HK-2 (cell line): Measurements from ENCODE around the gene PKP1.

ENCODE experiments used
- DNase-seq: peaks from one replicate; pipeline ENCODE4 v3.0.0-alpha.2; 2018; ENCODE audit not compliant: unreplicated experiment

PKP1 gene

DNA sequence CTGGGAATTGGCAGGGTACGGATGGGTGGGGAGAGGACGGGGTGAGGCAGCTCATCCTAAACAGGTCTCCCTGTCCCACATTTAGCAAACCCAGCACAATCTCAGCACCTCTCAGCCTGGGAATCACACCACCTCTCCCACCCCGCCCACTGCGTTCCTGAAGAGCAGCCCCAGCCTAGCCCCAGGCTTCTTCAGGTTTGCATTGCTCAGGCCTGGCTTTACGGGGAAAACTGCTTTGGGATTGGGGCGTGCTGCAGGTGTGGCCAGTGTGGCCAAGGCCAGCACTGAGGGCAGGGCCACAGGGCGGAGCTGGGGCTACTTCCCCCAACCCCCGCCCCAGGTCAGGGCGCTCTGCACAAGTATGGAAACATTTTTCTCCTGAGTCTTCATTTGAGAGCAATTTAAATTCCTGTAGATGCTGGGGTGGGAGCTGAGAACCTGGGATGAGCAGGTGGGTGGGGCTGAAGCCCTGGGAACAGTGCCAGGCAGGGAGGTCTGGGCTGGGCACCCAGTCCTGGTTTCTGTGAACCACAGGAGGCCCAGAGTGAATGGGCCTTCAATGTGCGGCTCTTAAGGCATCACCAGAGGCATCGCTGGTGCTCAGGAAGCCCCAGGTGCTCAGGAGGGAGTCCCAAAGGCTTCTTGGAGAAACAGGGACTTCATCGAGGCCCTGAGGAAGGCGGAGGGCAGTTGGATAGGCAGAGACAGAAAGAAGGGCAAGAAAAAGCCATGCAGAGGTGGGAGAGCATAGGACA is 70.1 kb downstream of the PKP1 start:
- DNase-seq: no peak

DNA sequence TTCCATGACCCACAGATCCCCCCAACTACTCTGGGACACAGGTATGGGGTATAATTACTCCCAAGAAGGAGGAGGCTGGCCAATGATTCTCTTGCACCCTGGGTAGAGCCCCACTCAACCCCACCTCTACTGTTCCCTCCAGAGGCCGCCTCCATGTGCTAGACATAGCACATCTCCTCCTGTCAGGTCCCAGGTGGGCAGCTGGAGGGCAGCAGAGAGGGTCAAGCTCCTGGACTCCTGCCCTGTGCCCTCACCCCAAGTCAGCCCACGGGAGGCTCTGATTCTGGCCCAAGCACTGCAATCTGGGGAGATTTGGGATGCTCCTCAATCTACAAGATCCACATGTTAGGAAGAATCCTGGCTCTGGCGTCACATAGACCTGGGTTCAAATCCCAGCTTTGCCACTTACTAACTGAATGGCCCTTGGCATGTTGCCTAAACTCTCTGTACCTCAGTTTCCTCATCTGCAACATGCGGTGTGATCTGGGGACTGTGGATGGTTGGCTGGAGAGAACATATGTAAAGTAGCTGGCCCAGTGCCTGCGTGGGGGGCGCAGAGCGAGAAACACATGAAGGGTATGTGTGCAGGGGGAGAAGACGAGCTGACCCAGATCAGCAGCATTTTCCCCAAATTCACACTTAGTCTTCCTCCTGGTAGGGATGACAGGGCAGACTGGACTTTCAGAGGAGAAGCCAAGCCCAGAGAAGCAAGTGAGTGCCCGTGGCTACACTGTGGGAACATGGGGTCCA is 71.0 kb downstream of the PKP1 start:
- DNase-seq: no peak

DNA sequence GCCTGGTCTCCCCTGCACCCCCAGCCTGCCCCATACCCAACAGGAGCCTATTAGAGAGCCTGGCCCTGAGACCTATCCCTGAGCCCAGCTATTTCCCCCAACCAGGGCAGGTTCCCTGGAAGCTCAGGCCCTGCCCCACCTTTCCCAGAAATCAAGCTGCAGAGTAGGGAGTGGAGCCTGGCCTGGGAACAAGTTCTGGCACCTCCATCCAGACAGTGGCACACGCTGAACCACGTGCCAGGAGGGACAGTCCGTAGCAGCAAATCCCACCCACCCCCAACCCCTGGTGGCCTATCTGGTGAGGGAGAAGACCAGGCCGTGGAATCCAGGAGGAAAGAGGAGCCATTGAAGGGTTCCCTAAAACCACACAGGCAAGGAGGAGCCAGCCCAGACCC is 71.6 kb downstream of the PKP1 start:
- no peak for DNase-seq

DNA sequence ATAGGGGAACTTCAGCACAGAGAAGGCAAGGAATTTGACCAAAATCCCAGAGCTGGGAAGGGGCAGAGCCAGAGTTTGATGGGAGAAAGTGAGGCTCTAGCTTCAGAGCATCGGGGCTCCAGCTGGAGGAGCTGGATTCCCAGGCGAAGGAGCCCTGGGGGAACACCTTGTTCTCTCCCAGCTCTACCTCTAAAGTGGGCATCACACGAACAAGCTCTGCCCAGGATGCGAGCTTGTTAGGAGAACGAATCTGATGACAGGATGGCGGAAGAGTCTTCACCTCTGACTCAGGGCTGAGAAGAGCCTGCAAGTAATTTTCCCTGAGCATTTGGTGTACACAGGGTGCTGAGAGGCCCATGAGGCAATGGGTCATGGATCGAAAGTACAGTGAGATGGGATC is 72.2 kb downstream of the PKP1 start:
- no peak for DNase-seq

DNA sequence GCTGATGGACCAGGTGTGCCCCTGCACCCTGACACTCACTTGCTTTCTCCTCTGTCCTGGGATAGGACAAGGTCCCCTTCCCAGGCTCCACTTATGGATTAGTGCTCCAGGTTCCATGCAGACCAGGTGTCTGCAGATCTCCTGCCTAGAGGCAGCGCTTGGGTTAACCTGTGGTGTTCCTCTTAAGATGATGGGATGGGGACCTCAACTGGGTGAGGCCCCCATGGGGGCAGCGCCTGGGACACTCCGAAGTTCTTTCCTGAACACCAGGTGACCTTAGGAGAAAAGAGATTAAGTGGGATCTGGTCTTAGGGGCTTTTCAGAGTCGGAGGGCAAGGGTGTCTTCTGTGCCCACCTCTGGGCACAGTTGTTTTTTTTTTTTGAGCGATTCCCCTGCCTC is 72.9 kb downstream of the PKP1 start:
- DNase-seq: no peak

DNA sequence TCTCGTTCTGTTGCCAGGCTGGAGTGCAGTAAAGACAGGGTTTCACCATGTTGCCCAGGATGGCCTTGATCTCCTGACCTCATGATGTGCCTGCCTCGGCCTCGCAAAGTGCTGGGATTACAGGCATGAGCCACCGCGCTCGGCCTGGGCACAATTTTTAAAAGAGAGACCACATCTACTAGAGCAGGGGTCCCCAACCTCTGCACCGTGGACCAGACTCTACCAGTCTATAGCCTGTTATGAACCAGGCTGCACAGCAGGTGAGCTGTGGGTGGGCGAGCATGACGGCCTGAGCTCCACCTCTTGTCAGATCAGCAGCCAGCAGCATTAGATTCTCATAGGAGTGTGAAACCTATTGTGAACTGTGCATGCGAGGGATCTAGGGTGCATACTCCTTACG is 73.4 kb downstream of the PKP1 start:
- no peak for DNase-seq

DNA sequence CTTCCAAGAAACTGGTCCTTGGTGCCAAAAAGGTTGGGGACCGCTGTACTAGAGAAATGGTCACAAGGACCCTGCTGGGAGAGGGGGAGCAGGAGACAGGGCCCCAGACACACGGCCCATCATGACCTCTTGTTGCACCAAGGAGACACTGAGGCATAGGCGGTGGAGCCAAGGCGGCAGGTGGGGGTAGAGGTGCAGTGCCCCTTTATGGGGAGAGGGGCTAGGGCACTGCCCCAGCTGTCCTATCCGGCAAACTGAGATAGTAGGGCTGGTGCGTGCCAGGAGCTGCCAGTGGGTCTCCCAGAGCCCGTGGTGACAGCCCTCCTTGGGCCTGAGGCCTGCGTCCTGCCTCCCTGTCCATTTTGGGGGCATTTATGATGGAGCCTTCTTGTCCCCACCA is 73.9 kb downstream of the PKP1 start:
- DNase-seq: no peak

DNA sequence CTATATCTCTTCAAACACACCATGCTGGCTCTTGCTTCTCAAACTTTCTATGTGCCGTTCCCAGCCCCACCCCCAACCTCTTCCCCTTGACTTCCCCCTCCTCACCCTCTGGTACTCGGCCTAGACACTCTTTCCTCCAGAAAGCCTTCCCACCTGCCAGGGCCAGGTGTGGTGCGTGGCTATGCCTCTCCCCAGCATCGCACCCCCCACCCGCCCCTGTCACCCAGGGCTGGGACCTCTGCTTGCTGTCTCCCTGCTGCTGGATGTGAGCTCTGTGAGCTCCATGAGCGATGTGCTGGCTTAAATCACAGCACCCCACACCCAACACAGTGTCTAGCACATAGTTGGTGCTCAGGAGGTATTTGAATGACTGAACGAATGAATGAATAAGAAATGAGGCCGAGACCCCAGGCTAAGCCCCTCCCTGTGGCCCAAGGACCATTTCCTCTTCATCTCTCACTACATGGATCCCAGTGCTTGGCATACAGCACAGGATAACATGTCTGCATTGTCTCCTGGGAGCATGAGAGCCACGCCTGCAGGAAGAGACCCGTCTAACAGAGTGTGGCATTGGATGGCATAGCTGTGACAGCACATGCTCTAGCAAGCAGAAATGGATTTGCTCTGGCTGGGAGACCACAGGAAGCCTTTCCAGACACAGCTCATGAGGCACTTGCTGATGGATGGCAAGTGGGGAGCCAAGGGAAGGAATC is 74.5 kb downstream of the PKP1 start:
- DNase-seq: no peak

DNA sequence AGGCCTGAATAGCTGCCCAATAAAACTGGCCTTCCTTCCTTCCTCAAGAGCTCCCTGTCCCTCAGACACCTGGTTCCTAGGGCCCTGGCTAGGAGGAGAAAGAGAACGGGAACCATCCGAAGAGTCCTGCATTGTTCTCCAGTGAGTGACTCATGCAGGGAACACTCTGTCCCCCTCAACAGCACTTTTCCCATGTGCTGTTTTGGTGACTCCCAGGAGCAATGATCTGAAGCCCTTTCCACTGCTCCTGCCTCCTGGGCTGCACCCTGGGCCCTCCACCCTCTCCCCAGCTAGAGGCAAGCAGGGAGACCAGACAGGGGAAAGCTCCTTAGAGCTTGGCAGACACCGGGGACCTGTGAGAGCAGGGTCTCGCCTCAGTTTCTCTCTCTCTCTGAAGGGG is 75.3 kb downstream of the PKP1 start:
- DNase-seq: no peak

DNA sequence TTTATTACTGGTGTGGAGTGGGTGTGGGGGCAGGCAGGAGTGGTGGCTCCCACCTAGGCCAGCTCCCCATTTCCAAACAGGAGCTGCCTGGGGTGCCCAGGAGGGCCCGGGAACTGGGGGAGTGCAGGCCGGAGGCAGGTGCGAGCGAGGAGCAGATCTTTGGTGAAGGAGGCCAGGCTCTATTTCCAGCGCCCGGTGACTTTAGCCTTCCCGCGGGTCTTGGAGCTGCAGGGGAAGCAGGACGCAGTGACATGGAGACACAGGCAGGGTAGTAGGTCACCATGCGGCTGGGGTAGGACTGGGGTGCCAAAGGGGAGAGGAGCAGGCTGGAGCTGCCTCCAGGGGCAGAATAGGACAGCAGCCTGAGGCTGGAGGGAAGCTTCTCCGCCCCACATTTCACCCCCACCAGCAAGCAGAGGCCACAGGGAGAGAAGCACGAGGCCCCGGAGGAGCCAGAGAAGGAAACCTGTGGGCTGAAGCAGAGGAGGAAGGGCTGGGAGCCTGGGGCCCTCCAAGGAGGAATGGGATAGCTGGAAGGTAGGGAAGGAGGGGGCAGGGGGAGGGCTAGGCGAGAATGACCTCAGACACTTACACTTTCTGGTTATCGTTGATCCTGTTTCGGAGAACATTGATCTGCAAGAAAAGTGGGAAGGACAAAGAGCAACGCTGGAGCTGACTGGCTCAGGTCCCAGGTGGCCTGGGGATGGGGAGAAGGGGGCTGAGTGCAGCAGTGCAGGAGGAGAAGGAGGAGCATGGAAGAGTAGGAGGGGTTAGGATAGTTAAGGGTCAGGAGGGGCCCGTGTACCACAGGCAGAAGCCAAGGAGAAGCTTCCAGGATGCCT is 75.9 kb downstream of the PKP1 start:
- no peak for DNase-seq

DNA sequence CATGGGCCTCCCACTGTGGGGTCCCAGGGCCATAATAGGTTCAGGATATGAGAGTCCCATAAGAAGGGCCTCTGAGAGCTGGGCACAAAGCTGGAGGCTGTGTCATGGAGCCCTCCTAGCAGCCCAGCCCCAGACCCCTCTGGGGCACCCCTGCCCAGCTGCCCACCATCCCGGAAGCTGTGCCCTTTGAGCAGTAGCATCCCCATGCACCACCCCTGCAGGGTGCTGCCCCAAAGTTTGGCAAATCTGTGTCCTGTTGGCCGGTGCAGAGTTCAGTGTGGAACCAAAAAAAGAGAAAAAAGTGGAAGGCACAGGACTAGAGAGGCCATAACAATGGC is 76.5 kb downstream of the PKP1 start:
- DNase-seq: no peak

DNA sequence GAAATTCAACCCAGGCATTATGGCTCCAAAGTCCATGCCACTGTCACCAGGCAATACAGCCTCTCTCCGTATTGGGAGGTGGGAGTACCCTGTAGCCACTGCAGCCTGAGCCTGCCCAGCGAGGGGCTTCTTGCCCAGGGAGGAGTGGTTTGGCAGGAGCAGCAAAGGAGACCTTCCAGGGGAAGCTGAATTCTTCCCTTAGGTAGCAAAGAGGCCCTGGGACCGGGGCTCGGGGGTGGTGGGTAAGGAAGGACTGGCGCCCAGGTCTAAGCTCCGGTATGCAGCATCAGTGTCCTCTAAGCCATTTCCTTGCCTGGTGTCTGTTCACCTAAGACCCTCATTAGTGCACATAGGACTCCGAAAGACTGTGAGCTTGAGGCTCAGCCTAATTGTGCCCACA is 77.2 kb downstream of the PKP1 start:
- no peak for DNase-seq

DNA sequence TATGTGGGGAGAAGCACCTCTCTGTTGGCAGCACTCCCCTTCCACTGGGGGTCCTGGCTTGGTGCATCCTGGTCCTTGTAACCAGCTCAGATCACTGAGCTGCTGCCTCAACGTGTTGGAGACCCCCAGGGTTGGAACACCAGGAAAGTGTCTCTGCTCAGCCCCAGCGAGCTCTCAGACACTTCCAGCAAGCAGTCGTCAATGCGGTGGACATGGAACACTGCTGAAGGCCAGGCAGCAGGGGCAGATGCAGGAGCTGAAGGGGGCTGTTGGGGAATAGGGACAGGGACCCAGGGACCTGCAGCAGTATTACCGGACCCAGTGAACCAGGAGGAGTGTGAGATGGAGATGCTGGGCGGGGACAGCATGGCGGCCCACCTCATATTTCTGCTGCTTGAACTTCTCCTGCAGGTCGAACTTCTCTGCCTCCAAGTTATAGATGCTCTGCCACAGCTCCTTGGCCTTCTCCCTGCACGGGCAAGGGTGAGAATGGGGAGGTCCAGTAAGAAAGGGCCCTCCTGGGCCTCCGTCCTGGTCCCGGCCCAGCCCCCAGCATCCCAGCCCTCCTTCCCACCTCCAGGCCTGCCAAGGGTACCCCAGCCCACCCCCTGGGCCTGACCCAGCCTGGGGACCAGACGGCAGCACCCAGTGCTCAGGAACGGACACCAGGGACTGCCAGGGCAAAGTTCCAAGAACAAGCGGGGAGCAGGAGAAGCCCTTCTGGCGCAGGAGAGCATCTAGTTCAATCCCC is 77.8 kb downstream of the PKP1 start:
- no peak for DNase-seq

DNA sequence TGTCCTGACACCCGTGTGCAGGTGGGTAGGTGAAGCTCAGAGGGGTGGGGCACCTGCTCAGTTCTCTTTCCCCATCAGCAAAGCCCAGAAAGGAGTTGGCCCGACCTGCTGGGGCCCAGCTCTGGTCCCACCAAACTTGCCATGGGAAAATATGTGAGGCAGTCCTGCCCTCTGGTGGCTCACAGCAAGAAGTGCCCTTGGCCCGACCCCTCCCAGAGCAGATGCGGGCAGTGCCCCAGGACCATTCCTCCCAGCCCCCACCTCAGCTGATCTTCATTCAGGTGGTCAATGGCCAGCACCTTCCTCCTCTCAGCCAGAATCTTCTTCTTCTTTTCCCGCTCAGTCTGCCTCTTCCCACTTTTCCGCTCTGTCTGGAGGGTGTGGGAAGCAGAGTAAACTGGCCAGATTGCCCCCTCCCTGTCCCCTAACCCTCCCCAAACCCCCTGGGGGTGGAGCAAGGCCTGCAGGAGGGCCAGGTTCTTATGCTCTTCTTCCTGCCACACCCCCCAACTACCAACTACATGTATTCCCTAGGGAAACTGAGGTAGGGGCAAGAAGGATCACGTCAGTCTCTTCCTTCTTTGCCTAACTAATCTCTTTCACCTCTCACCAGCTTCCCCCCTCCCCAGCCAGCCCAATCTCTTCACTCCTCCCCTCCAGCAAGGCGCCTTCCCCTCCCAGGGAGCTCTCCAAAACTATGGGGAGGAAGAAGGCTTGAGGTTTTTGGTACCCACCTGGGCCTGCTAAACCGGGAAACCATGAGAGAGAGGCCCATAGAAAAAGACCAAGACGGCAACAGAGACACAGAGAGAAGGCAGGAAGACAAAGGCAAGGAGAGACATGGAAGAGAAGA is 78.6 kb downstream of the PKP1 start:
- peak; percentile 57 for DNase-seq

DNA sequence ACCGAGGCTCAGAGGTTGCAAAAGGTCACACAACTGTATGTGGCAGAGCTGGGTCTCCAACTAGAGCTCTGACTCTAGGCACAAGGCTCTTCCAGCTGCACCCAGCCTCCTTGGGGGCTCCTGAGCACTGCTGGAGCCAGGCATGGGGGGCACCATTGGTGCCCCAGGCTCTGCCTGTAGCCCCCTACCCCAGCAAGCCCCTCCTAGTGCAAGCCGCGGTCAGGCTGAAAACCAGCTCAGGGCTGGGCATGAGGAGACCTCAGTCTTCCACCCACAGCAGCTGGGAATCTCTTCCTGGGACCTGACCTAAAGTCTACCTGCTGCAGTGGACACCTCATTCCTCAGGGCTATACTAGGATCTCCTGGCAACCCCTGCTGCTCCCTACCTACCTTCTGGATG is 79.6 kb downstream of the PKP1 start:
- no peak for DNase-seq

DNA sequence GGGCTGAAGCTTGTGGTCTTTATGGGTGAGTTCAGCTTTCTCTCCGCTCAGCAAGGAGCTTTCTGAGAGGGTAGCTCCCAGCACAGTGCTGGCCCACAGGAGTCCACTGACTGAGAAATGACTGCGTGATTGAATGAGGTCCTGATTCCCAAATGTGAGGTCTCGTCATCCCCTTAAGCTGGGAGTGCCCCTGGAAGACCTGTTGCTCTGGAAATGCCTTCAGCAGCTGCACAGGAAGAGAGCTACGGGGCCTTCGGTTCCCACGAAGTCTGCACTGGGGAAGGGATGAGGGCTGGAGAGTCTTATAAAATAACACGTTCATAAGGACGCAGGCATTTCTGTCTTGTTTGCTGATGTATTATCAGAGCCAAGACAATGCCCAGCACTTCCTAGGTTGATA is 80.2 kb downstream of the PKP1 start:
- no peak for DNase-seq

DNA sequence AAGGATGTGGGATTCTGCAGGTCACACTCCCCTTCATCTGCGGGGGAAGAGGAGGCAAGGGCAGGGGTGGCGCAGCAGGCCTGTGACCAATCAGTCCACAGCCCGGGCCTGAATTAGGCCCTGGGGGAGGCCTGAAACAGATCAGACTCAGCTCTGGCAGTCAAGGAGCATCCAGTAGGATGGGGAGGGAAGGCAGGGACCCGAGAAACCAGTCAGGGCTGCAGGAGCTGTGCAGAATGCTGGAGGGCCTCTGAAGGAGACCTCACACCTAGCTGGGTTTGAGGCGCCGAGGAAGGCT is 81.5 kb downstream of the PKP1 start:
- DNase-seq: no peak

DNA sequence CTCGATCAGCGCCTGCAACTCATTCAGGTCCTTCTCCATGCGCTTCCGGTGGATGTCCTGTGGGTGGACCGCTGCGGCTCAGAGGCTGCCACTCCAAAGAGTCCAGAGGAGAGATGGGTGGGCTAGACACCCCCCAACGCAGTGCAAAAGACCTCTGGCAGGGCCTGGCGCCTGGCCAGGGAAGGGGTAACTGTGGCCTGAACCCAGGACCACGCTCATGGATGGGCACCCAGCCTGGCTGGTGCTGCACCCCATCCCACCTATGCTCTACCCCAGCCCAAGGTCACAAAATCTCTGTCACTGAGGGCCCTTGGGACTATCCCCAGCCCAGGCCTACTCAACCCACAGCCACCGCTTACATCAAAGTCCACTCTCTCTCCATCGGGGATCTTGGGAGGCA is 81.9 kb downstream of the PKP1 start:
- DNase-seq: no peak

DNA sequence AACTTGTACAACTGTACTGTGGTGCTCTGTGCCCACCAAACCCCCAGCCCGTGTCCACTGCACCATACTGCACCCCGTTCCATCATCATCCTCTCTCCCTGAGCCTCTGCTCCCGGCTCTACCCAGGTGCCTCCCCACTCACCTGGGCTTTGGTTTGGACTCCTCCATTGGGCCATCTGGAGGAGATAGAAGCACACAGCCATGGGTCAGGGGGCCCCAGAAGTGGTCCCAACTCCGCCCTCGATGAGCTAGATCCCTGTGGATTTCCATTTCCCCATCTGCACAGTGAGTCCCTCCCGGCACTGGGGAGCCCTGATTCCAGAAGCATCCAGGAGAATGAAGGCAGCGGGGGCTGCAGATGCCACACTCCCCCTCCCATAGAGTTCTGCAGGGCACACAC is 83.4 kb downstream of the PKP1 start:
- no peak for DNase-seq

DNA sequence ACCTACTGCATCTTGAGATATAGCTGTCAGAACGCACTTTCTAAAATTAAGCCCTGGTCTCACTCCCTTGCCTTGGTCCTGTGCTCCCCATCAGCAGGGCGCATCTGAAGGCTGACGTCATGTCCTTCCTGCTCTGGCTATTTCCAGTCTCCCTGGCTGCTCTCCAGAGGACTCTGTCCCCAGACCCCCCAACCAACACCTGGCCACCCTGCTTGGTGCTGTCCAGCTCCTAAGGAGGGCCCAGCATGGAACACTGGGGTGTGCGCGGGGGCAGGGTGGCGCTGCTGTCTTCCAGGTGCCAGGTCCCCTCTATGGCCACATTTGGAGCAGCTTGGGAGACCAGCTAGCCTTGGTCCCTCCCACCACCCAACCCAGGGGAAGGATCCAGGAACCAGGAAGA is 85.9 kb downstream of the PKP1 start:
- no peak for DNase-seq

DNA sequence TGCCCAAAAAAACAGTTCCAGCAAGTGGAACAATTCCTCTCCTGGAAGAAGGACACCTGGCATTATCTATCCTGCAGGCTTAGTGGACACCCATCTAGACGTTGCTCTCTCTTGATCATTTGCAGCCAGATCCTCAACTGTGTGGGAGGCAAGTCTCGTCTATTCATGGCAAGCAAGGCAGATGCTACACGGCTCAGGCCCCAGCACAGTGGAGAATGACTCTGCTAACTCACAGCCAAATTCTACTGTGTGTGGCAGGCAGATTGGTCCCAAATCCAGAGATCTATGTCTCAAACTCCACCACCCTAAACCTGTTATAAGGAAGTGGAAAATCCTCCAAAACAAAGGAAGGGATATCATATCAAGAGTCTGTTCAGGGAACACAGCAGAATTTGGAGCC is 87.2 kb downstream of the PKP1 start:
- DNase-seq: no peak
